Endothelial cell of umbilical vein (primary cell): ENCODE results near the gene GPR107. TPM values are rescaled to one million over a fixed set of nuclear protein-coding genes. Genes with fewer than 3 reads are reported as not detected.

Source experiments
- BruUV-seq: library from RNA; stranded (reverse); fragments of 400-500 nt; replicated peaks from 2 replicates; lab custom pipeline; 2021; lab: Mats Ljungman, UMichigan
- CTCF ChIA-PET: fragments of 300-600, 350-600 bp; sonication (Branson Sonifier 250); formaldehyde crosslinking; loops from one replicate; lab custom pipeline; 2021; ENCODE audit warnings: antibody characterized with exemption, inconsistent platforms; lab: Charles Lee
- POLR2A ChIA-PET: fragments of 300-600, 350-600 bp; sonication (Branson Sonifier 250); formaldehyde crosslinking; loops from one replicate; lab custom pipeline; 2021; ENCODE audit warnings: antibody characterized with exemption, inconsistent platforms; lab: Charles Lee
- DNase-seq: peaks from one replicate; pipeline ENCODE4 v3.0.0-alpha.2; 2011; ENCODE audit warnings: low read depth, low spot score
- FAIRE-seq: peaks from 2 replicates; lab custom pipeline; 2011; peaks lifted over from hg19 to GRCh38; lab: Jason Lieb, UNC
- H2AFZ ChIP-seq: 2 replicates; pipeline ENCODE4 v1.6.0; 2012; ENCODE audit warnings: low read depth, low read length, control low read depth, inconsistent platforms
- H3K27ac ChIP-seq: 2 replicates; pipeline ENCODE4 v1.5.1; 2011; ENCODE audit warnings: low read depth, mild to moderate bottlenecking, control low read depth, low read length, moderate library complexity; ENCODE audit not compliant: insufficient read depth
- H3K27me3 ChIP-seq, 2 experiments: 2 replicates each; pipeline versions ENCODE4 v1.6.0 to v1.6.1; 2011; ENCODE audit warnings: low read length in 2 of 2, mixed read lengths in 1 of 2; ENCODE audit not compliant: control insufficient read depth in 2 of 2, insufficient read depth in 2 of 2
- H3K36me3 ChIP-seq, 2 experiments: 2 replicates in 1 of 2; 3 replicates in 1 of 2; pipeline ENCODE4 v1.5.1; 2011; ENCODE audit warnings: low read length in 2 of 2, mild to moderate bottlenecking in 1 of 2, moderate library complexity in 1 of 2; ENCODE audit not compliant: control insufficient read depth in 2 of 2, insufficient read depth in 2 of 2; ENCODE audit errors: extremely low read depth in 1 of 2
- H3K4me1 ChIP-seq: 3 replicates; pipeline ENCODE4 v1.5.1; 2011; ENCODE audit warnings: mild to moderate bottlenecking, low read length; ENCODE audit not compliant: control insufficient read depth, insufficient read depth; ENCODE audit errors: extremely low read depth
- H3K4me2 ChIP-seq: 2 replicates; pipeline ENCODE4 v1.6.1; 2011; ENCODE audit warnings: low read length, control low read depth, mixed read lengths; ENCODE audit not compliant: insufficient read depth
- H3K4me3 ChIP-seq, 3 experiments: fragments of 200-600 bp in 1 of 3; sonication (generic), shearing (Covaris generic) in 1 of 3; replicated peaks in 1 of 3; 2 replicates each; pipeline ENCODE4 v1.5.1; 2011 to 2016; ENCODE audit warnings: control low read depth in 3 of 3, low read length in 3 of 3, mild to moderate bottlenecking in 2 of 3, inconsistent platforms in 1 of 3, low read depth in 1 of 3, moderate library complexity in 1 of 3; ENCODE audit not compliant: insufficient read depth in 1 of 3
- H3K79me2 ChIP-seq: 2 replicates; pipeline ENCODE4 v1.6.0; 2012; ENCODE audit warnings: low read length, inconsistent platforms; ENCODE audit not compliant: control insufficient read depth, insufficient read depth
- H3K9ac ChIP-seq: replicated peaks from 2 replicates; pipeline ENCODE3; 2011; ENCODE audit warnings: low read length, control low read depth; ENCODE audit not compliant: insufficient read depth; ENCODE audit errors: extremely low read depth
- H3K9me1 ChIP-seq: replicated peaks from 3 replicates; pipeline ENCODE4 v1.6.0; 2011; ENCODE audit warnings: mild to moderate bottlenecking, low read length; ENCODE audit not compliant: control insufficient read depth, insufficient read depth; ENCODE audit errors: extremely low read depth
- H3K9me3 ChIP-seq: replicated peaks from 2 replicates; pipeline ENCODE4 v1.5.1; 2012; ENCODE audit warnings: low read length, inconsistent platforms; ENCODE audit not compliant: control insufficient read depth, insufficient read depth
- H4K20me1 ChIP-seq: replicated peaks from 2 replicates; pipeline ENCODE3; 2011; ENCODE audit warnings: mild to moderate bottlenecking, low read length; ENCODE audit not compliant: control insufficient read depth, insufficient read depth; ENCODE audit errors: extremely low read depth
- FOS ChIP-seq: IDR thresholded peaks from 2 replicates; pipeline ENCODE4 v1.6.1; 2011; ENCODE audit warnings: mild to moderate bottlenecking, low read length, moderate library complexity, borderline replicate concordance; ENCODE audit not compliant: insufficient read depth
- GATA2 ChIP-seq: IDR thresholded peaks from 2 replicates; pipeline ENCODE4 v1.7.0; 2011; ENCODE audit warnings: low read depth, mild to moderate bottlenecking, moderate library complexity, mixed read lengths, low read length; ENCODE audit not compliant: insufficient read length, insufficient read depth
- JUN ChIP-seq: IDR thresholded peaks from 2 replicates; pipeline ENCODE4 v1.6.1; 2011; ENCODE audit warnings: borderline replicate concordance, low read depth; ENCODE audit not compliant: insufficient read length, insufficient read depth
- POLR2A ChIP-seq: IDR thresholded peaks from 2 replicates; pipeline ENCODE4 v1.6.1; 2012; ENCODE audit warnings: low read depth, mild to moderate bottlenecking, control low read depth, low read length
- dilution Hi-C: fragments of 300-500 bp; cut with MboI; formaldehyde crosslinking; loops from one replicate; pipeline ENCODE4 v1.15.0; 2019; ENCODE audit warnings: low sequenced_read_pairs; ENCODE audit not compliant: extremely low pct_ligation_motif_present
- intact Hi-C: fragments of 100-400 bp; cut with micrococcal nuclease; formaldehyde crosslinking; loops from one replicate; pipeline ENCODE4 v1.10.0; 2022
- polyA plus RNA-seq, 4 experiments: library from polyadenylated mRNA; depleted of rRNA in 3 of 4; stranded (reverse) in 3 of 4; unstranded in 1 of 4; fragments of >200 nt; gene quantifications; 2 replicates each; pipeline versions ENCODE4 v1.2.1 to v1.2.3, GENCODE V29; 2011 to 2012; ENCODE audit warnings: missing spikeins in 1 of 4
- total RNA-seq: library from RNA; stranded (reverse); gene quantifications from 2 replicates; pipeline ENCODE4 v1.2.3, GENCODE V29; 2021
- TF ChIP-seq, protein P1 (sequence below): IDR thresholded peaks from 2 replicates; pipeline ENCODE4 v1.6.1; 2011; ENCODE audit not compliant: insufficient read depth, insufficient read length
- TF ChIP-seq, protein P2 (sequence below), 2 donors: IDR thresholded peaks; 1 replicate in 1 of 2; 2 replicates in 1 of 2; pipeline ENCODE4 v1.5.1; 2011; ENCODE audit warnings: low read length in 2 of 2, mild to moderate bottlenecking in 2 of 2, moderate library complexity in 2 of 2, control low read depth in 1 of 2, inconsistent platforms in 1 of 2, low read depth in 1 of 2; ENCODE audit not compliant: insufficient read depth in 1 of 2; ENCODE audit errors: extremely low read depth in 1 of 2

GPR107 gene
- total and polyA plus RNA-seq, 2 donors (not counting 3 experiments of a cell fraction or from before 2014, with no cell fraction given), result 27.2 to 38.9 TPM

DNA sequence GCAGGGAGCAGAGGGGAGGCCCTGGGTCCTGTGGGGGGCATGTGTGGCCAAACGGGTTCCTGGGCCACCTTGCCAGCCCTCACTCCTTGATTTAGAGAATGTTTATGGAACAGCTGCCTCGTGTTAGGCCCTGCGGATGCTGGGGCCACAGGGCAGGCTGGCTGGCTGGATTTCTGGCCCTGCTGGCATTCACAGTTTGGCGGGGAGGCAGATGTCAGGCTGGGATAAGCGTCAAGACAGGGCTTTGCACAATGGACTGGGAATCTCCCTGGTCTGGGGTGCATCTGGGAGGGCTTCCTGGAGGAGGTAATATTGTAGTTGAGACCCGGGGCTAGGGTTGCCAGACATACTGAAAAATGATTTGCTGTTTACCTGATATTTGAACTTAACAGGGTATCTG is 132.3 kb downstream of the GPR107 start:
- ChIA-PET CTCF (no interaction called here), POLR2A (interaction anchor here (0.5 kb wide), 1 partner anchor 13 kb away, joined by 3 read pairs; no protein-coding TSS in a partner anchor)
- Histone ChIP-seq H3K27me3 (no peaks in the 10 kb centered on the region), H3K27ac (no peak overlapping the region), H3K4me3 (no peak overlapping the region), H2AFZ (no peak overlapping the region), H4K20me1 (no peaks in the 10 kb centered on the region), H3K9me3 (no peaks in the 10 kb centered on the region), H3K4me1 (no peaks in the 10 kb centered on the region), H3K79me2 (peaks cover 79% of the 10 kb centered on the region), H3K9me1 (no peaks in the 10 kb centered on the region), H3K9ac (no peak overlapping the region), H3K36me3 (no peaks in the 10 kb centered on the region), H3K4me2 (no peak overlapping the region)
- dilution Hi-C loops, result no loop called here
- peak; percentile 33 for DNase-seq
- no peak for FAIRE-seq
- intact Hi-C loops, result no loop called here
- TF ChIP-seq FOS (no peak), POLR2A (no peak), GATA2 (no peak), JUN (no peak)
- TF ChIP-seq, protein P1, sequence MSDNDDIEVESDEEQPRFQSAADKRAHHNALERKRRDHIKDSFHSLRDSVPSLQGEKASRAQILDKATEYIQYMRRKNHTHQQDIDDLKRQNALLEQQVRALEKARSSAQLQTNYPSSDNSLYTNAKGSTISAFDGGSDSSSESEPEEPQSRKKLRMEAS, result no peak
- TF ChIP-seq, protein P2, sequence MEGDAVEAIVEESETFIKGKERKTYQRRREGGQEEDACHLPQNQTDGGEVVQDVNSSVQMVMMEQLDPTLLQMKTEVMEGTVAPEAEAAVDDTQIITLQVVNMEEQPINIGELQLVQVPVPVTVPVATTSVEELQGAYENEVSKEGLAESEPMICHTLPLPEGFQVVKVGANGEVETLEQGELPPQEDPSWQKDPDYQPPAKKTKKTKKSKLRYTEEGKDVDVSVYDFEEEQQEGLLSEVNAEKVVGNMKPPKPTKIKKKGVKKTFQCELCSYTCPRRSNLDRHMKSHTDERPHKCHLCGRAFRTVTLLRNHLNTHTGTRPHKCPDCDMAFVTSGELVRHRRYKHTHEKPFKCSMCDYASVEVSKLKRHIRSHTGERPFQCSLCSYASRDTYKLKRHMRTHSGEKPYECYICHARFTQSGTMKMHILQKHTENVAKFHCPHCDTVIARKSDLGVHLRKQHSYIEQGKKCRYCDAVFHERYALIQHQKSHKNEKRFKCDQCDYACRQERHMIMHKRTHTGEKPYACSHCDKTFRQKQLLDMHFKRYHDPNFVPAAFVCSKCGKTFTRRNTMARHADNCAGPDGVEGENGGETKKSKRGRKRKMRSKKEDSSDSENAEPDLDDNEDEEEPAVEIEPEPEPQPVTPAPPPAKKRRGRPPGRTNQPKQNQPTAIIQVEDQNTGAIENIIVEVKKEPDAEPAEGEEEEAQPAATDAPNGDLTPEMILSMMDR (IDR thresholded peaks at IDR 0.05; ENCODE audit: extremely low read depth in 1 of 2, insufficient read depth in 1 of 2, low read depth in 1 of 2, low read length in 2 of 2), result no peak
- BruUV-seq, result no TSS peak
